OCI-LY7 (cell line): Measurements from ENCODE around the gene ATXN10. TPM values are rescaled to one million over a fixed set of nuclear protein-coding genes. Genes with fewer than 3 reads are reported as not detected.

Source experiments
- BruUV-seq: library from RNA; stranded (reverse); fragments of 400-500 nt; replicated peaks from 2 replicates; lab custom pipeline; 2021; lab: Mats Ljungman, UMichigan
- CTCF ChIA-PET: fragments of 300-600 bp; sonication (Branson Sonifier 250); formaldehyde crosslinking; loops from one replicate; lab custom pipeline; 2022; ENCODE audit warnings: antibody characterized with exemption; ENCODE audit not compliant: unreplicated experiment; lab: Charles Lee
- POLR2A ChIA-PET: fragments of 300-600 bp; sonication (Branson Sonifier 250); formaldehyde crosslinking; loops from one replicate; lab custom pipeline; 2022; ENCODE audit warnings: antibody characterized with exemption; lab: Charles Lee
- DNase-seq: peaks from one replicate; pipeline ENCODE4 v3.0.0-alpha.2; 2015; ENCODE audit warnings: low spot score
- H2AFZ ChIP-seq: fragments of 200-600 bp; sonication (generic), shearing (Covaris generic); 2 replicates; pipeline ENCODE4 v1.6.1; 2014; ENCODE audit warnings: mild to moderate bottlenecking, antibody characterized with exemption, low read length, moderate library complexity
- H3K27ac ChIP-seq: fragments of 200-600 bp; sonication (generic); 2 replicates; pipeline ENCODE4 v1.5.1; 2014; ENCODE audit warnings: mixed run types, low read depth, mild to moderate bottlenecking, moderate library complexity, low read length, inconsistent platforms; ENCODE audit not compliant: poor library complexity, severe bottlenecking
- H3K36me3 ChIP-seq: fragments of 200-600 bp; sonication (generic); 2 replicates; pipeline ENCODE4 v1.6.1; 2014; ENCODE audit warnings: mild to moderate bottlenecking, antibody characterized with exemption, low read length, moderate library complexity, mixed read lengths; ENCODE audit not compliant: insufficient read depth
- H3K4me1 ChIP-seq: fragments of 200-600 bp; sonication (generic); 2 replicates; pipeline ENCODE4 v1.5.1; 2014; ENCODE audit warnings: mild to moderate bottlenecking, low read length; ENCODE audit not compliant: insufficient read depth, poor library complexity, severe bottlenecking
- H3K4me2 ChIP-seq: fragments of 200-600 bp; sonication (generic); 2 replicates; pipeline ENCODE4 v1.6.1; 2014; ENCODE audit warnings: mild to moderate bottlenecking, low read length
- H3K4me3 ChIP-seq: fragments of 200-600 bp; sonication (generic); 2 replicates; pipeline ENCODE4 v1.5.1; 2014; ENCODE audit warnings: mild to moderate bottlenecking, low read depth, low read length; ENCODE audit not compliant: poor library complexity, severe bottlenecking
- H3K79me2 ChIP-seq: fragments of 200-600 bp; sonication (generic); 2 replicates; pipeline ENCODE4 v1.6.1; 2016; ENCODE audit warnings: low read depth, mild to moderate bottlenecking, low read length, moderate library complexity, mixed read lengths; ENCODE audit not compliant: insufficient read depth
- H3K9me2 ChIP-seq: fragments of 200-600 bp; sonication (generic); 2 replicates; pipeline ENCODE4 v1.6.1; 2016; ENCODE audit warnings: mild to moderate bottlenecking, low read length, mixed read lengths; ENCODE audit not compliant: insufficient read depth
- H3K9me3 ChIP-seq: fragments of 200-600 bp; sonication (generic); 2 replicates; pipeline ENCODE4 v1.6.1; 2014; ENCODE audit warnings: mild to moderate bottlenecking, mixed run types, low read length, mixed read lengths
- H4K20me1 ChIP-seq: fragments of 200-600 bp; sonication (generic); 2 replicates; pipeline ENCODE4 v1.6.1; 2014; ENCODE audit warnings: mild to moderate bottlenecking, antibody characterized with exemption, low read length, moderate library complexity, mixed read lengths; ENCODE audit not compliant: insufficient read depth
- EZH2phosphoT487 ChIP-seq: fragments of 200-600 bp; sonication (generic); IDR thresholded peaks from 2 replicates; pipeline ENCODE4 v1.6.1; 2018; ENCODE audit warnings: low read depth, borderline replicate concordance, mild to moderate bottlenecking, mixed run types, antibody characterized with exemption, low read length, moderate library complexity, mixed read lengths
- intact Hi-C: fragments of 100-400 bp; cut with micrococcal nuclease; formaldehyde crosslinking; loops from one replicate; pipeline ENCODE4 v1.10.0; 2022; ENCODE audit not compliant: unreplicated experiment
- total RNA-seq, 2 experiments: library from RNA; depleted of rRNA in 1 of 2; stranded (reverse); fragments of >200 nt in 1 of 2; shearing (Covaris generic) in 1 of 2; gene quantifications; 2 replicates each; pipeline ENCODE4 v1.2.3, GENCODE V29; 2014 to 2022
- TF ChIP-seq, protein P1 (sequence below): fragments of 200-600 bp; sonication (generic); conservative IDR thresholded peaks from 2 replicates; pipeline ENCODE4 v1.5.1; 2014; ENCODE audit warnings: mild to moderate bottlenecking, antibody characterized with exemption, low read length, moderate library complexity, mixed read lengths

ATXN10 gene
- total RNA-seq, 2 experiments from 2014 or later = 66.1 to 197 TPM

DNA sequence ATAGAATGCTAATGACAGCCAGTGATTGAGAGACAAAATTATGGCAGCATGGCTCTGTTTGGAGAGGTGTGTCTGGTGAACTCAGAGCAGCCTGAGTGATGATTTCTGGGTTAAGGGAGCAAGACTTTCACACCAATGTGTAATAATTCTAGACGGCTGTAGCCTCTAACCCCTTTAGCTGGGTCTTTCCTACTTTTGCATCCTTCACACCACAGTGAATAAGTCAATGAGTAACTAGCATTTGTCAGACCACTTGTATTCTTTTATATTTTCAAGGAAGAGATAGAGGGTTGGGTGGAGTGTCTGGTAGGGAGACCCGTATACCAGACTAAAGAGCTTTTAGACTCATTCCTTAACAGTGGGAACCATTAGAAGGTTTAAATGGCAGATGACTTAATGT is 50.4 kb downstream of the ATXN10 start:
- Histone ChIP-seq H3K79me2 (peaks cover 33% of the 10 kb centered on the region), H3K36me3 (peaks cover 91% of the 10 kb centered on the region), H3K4me1 (no peaks in the 10 kb centered on the region), H2AFZ (no peak overlapping the region), H3K27ac (no peak overlapping the region), H3K4me3 (no peak overlapping the region), H3K4me2 (no peak overlapping the region), H3K9me3 (no peaks in the 10 kb centered on the region), H4K20me1 (peaks cover 3% of the 10 kb centered on the region; the same call in 1 of the 2 replicates), H3K9me2 (no peaks in the 10 kb centered on the region)
- no TSS peak for BruUV-seq
- POLR2A ChIA-PET = no interaction called here
- intact Hi-C loops = no loop called here
- CTCF ChIA-PET = no interaction called here
- TF ChIP-seq, protein P1, sequence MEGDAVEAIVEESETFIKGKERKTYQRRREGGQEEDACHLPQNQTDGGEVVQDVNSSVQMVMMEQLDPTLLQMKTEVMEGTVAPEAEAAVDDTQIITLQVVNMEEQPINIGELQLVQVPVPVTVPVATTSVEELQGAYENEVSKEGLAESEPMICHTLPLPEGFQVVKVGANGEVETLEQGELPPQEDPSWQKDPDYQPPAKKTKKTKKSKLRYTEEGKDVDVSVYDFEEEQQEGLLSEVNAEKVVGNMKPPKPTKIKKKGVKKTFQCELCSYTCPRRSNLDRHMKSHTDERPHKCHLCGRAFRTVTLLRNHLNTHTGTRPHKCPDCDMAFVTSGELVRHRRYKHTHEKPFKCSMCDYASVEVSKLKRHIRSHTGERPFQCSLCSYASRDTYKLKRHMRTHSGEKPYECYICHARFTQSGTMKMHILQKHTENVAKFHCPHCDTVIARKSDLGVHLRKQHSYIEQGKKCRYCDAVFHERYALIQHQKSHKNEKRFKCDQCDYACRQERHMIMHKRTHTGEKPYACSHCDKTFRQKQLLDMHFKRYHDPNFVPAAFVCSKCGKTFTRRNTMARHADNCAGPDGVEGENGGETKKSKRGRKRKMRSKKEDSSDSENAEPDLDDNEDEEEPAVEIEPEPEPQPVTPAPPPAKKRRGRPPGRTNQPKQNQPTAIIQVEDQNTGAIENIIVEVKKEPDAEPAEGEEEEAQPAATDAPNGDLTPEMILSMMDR = no peak
- TF ChIP-seq EZH2phosphoT487 = no peak
- DNase-seq = no peak

DNA sequence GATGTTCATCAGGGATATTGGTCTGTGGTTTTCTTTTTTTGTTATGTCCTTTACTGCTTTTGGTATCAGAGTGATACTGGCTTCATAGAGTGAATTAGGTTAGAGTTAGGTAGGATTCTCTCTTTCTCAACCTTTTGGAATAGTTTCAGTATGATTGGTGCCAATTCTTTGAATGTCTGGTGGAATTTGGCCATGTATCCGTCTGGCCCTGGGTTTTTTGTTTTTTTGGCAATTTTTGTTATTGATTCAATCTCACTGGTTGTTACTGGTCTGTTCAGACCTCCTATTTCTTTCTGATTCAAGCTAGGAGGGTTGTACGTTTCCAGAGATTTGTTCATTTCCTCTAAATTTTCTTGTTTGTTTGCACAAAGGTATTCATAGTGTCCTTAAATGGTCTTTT is 54.4 kb downstream of the ATXN10 start:
- BruUV-seq = no TSS peak
- H3K4me2 ChIP-seq = no peak overlapping the region
- ChIA-PET CTCF (no interaction called here), POLR2A (interaction anchor here (0.8 kb wide), 1 partner anchor 13 kb away, joined by 4 read pairs; no protein-coding TSS in a partner anchor)
- no peak for DNase-seq
- no peaks in the 10 kb centered on the region for H3K9me3 ChIP-seq
- H3K4me1 ChIP-seq = no peaks in the 10 kb centered on the region
- H3K4me3 ChIP-seq = no peak overlapping the region
- no peaks in the 10 kb centered on the region for H3K9me2 ChIP-seq
- intact Hi-C loops = no loop called here
- no peak overlapping the region for H2AFZ ChIP-seq
- peaks cover 82% of the 10 kb centered on the region for H3K36me3 ChIP-seq
- no peak overlapping the region for H3K27ac ChIP-seq
- H3K79me2 ChIP-seq = peaks cover 46% of the 10 kb centered on the region
- TF ChIP-seq EZH2phosphoT487 = no peak
- TF ChIP-seq, protein P1 = no peak
- no peaks in the 10 kb centered on the region; the same call in 1 of the 2 replicates for H4K20me1 ChIP-seq

DNA sequence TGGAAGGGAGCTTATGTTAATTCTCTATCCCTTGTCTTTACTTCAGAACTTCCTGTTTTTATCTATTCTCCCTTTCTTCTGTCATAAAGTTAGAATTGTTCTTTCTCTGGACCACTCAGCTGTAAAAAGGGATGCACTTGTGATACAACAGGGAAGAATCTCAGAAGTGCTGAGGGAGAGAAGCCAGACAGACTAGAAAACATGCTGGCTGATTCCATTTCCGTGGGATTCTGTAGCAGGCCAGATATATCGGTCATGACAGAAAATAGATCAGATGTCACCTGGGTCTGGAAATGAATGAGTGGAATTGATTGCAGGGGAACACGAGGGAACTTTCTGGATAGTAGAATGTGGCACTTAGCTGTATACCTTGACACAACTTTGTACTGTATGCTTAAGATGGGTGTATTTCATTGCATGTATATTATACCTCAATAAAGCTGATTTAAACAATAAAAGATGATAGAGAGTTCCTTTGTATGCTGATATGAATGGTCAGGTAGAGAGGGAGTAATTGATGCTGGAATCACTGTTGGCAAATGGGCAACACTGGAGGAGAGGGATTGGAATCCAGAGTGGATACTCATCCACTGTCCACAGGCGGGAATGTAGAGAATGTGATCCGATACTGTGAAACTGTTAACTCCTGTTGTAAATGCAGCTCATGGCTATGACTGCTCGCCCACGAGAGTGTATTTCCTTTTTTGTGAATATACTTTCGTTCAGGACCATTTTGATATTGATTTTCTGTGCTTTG is 59.6 kb downstream of the ATXN10 start:
- 0 out of 2 replicates have a peak, but pooled peaks cover 3% of the 10 kb centered on the region for H4K20me1 ChIP-seq
- intact Hi-C loops = loop anchor here (2.0 kb wide), 1 partner anchor 100 kb away; no protein-coding TSS in a partner anchor
- no peak overlapping the region for H3K4me2 ChIP-seq
- H3K9me2 ChIP-seq = no peaks in the 10 kb centered on the region
- peaks cover 29% of the 10 kb centered on the region for H3K79me2 ChIP-seq
- peaks cover 79% of the 10 kb centered on the region for H3K36me3 ChIP-seq
- DNase-seq = no peak
- no peaks in the 10 kb centered on the region for H3K4me1 ChIP-seq
- H3K9me3 ChIP-seq = no peaks in the 10 kb centered on the region
- no peak overlapping the region for H2AFZ ChIP-seq
- no peak for TF ChIP-seq EZH2phosphoT487
- TF ChIP-seq, protein P1 = no peak
- H3K4me3 ChIP-seq = no peak overlapping the region
- no peak overlapping the region for H3K27ac ChIP-seq
- ChIA-PET CTCF (no interaction called here), POLR2A (interaction anchor here (0.5 to 1.4 kb wide), 3 partner anchors 46 to 112 kb away, joined by 3 to 4 read pairs (median 3); no protein-coding TSS in a partner anchor)
- BruUV-seq = no TSS peak
